CD4-positive, alpha-beta T cell treated with Interleukin-6 for 4 hours (primary cell): Measurements from ENCODE around the gene GCFC2.
"Not testable (repeated sequence)": the region's sequence is repeated elsewhere in the genome, so short reads cannot be mapped to it uniquely, and the experiment has no call there.

Experiments
- DNase-seq: peaks from one replicate; pipeline ENCODE4 v3.0.0-alpha.2; 2020; ENCODE audit warnings: mixed read lengths

The GCFC2 gene

DNA sequence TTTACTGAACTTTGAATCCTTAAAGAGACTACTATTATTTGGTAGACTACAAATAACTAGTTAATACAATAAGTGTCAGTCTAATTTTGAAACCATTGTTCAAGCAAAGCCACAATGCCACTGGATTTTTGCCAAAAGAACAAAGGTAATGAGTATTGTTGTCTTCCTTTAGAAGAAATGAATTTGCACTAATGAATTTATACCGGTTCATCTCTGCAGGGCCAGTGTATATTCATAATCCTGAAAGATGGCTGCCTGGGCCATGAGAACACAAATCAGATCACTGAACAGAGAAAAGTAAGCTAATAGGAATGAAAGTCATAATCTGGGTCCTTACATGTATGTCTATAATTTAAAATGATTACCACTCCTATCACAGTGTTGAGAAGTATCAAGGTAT lies 31.2 kb downstream of the GCFC2 start:
- DNase-seq, result no peak

DNA sequence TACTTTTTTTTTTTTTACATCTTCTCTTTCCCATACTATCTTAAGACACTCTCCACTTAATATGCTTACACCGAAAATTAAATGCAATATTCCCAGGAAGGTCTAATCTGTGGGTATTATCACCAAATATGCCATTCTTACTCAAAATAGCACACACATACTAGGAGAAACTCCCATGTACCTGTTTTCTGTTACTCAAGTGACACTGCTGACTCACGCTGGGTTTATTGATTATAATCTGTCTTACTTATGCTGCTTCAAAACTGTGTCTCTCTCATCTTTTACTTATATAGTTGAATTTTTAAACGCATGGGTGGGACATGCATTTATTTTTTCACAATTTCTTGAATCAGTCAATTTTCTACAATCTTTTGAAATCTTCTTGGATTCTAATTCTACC lies 34.3 kb downstream of the GCFC2 start:
- no peak for DNase-seq

DNA sequence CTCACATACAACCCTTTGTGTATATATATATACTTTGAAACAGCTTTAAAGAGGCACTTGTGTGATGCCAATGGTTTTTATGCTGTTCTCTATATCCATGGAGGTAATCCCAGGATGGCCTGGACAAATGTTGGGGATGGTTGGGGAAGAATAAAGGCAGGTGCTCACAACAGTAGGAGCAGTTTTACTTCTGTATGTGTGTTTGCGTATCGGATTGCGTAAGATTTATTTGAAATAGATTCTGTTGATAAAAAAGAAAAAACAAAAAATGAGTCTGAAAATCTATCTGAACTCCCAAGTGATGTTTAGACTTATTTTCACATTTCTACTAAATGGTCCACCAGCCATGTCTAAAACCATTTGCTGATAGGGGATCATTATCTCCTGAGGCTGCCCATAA lies 34.8 kb downstream of the GCFC2 start:
- no peak for DNase-seq

DNA sequence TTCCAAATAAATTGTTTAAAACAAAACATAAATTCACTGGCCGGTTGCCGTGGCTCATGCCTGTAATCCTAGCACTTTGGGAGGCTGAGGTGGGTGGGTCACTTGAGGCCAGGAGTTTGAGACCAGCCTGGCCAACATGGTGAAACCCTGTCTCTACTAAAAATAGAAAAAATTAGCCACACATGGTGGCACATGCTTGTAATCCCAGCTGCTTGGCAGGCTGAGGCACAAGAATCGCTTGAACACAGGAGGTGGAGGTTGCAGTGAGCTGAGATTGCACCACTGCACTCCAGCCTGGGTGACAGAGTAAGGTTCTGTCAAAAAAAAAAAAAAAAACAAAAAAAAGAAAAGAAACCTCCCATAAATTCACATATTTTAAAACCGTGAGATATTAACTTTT lies 35.3 kb downstream of the GCFC2 start:
- DNase-seq, result not testable (repeated sequence)

- no peak for DNase-seq
These were observed 42.8 kb downstream of the GCFC2 start for GRCh38 chr2:75667884-75668283.

GRCh38 chr2:75666911-75667310 lies 43.8 kb downstream of the GCFC2 start:
- no peak for DNase-seq

- DNase-seq, result no peak
These were observed 52.9 kb downstream of the GCFC2 start for GRCh38 chr2:75657798-75658197.

DNA sequence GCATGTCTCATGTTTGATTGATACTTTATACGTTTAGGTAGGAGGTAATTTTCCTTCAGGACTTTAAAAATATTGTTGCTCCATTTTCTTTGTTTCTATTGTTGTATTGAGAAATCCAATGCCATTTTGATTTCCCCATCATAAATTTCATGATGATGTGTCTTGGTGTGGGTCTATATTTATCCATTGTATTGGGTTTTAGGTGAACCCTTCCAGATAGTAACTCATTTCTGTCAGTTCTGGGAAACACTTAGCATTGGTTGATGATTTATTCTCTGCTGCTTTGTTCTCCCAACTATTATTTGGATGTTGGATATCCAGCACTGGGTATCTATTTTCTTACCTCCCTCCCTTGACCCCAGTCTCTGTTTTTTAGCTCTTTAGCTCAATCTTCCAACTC lies 54.2 kb downstream of the GCFC2 start:
- DNase-seq, result no peak

GRCh38 chr2:75655861-75656260 lies 54.9 kb downstream of the GCFC2 start:
- DNase-seq, result no peak

GRCh38 chr2:75654012-75654411 lies 56.7 kb downstream of the GCFC2 start:
- DNase-seq, result no peak

- no peak for DNase-seq
These were observed 62.9 kb downstream of the GCFC2 start for GRCh38 chr2:75647771-75648170.

DNA sequence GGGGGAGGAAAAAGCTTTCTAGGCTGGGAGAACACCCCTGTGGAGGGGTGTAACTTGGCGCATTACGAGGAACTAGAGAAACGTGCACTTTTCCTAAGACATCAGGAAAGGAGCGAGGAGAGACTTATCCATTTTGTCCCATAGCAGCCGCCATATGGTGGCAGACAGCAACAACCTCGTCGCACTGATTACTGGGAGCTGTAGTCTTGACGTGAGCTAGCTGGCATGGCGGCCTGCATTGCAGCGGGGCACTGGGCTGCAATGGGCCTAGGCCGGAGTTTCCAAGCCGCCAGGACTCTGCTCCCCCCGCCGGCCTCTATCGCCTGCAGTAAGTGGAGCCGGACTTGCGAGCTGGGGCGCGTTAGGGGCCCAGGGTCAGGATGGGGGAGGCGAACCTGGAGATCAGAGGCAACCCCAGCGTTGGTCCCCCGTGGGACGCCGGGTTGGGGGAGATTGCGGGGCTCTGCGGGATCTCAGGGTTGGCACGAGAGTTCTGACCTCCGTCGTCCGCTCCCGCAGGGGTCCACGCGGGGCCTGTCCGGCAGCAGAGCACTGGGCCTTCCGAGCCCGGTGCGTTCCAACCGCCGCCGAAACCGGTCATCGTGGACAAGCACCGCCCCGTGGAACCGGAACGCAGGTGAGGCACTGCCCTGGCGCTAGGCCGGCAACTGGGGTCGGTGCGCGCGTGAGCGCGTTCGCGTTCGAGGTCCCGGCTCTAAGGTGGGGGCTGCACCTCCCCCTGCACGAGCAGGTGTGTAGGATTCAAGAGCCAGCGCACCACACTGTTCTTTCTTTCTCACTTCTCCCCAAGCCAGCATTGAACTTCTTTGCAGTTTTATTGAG lies 63.9 kb downstream of the GCFC2 start, which contains the start of gene MRPL19:
Gene MRPL19 (plus strand): TSS at position 201 of the 843 bp plus-strand sequence. CDS start 25 bp downstream, at position 226.
- DNase-seq, result peak; percentile 80

DNA sequence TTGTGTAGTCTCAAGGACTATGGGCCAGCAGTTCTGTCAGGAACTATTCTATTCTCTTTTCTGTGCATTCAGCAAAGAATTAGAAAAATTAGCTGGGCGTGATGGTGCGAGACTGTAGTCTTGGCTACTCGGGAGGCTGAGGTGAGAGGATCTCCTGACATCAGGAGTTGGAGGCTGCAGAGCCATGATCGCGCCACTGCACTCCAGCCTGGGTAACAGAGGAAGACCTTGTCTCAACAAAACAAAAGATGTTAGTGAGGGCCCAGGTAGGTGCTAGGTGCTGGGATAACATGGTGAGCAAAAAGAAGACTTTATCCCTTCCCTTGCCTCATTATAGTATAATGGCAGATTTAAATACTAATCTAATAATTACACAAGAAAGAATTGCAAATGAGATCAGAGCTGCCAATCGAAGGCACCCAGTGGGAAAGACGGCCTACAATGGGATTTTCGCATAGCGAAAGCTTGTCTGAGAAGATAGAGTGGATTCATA lies 64.6 kb downstream of the GCFC2 start:
- DNase-seq, result no peak

- no peak for DNase-seq
These were observed 65.1 kb downstream of the GCFC2 start for GRCh38 chr2:75645643-75646042.

DNA sequence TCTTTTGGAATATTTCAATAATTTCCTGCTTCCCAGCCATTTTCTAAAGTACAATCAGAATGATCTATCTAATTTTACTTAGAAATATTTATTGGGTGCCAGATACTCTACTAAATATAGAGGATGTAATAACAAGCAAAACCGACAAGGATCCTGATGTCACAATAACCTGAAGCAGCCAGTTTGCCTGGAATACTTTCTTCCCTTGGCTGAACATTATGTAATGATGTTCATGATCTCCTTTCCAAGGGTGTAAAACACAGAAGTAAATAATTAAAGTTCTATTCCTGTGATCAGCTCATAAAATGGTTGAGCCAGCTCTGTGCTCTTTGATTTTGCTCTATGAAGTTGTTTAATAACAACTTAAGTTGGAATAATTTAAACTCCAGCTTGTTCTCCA lies 66.7 kb downstream of the GCFC2 start:
- DNase-seq, result no peak

- no peak for DNase-seq
These were observed 69.1 kb downstream of the GCFC2 start for GRCh38 chr2:75641587-75641986.

- DNase-seq, result peak; percentile 58
These were observed 70.0 kb downstream of the GCFC2 start for GRCh38 chr2:75640621-75641121.

GRCh38 chr2:75637568-75637967 lies 73.1 kb downstream of the GCFC2 start:
- DNase-seq, result no peak

- no peak for DNase-seq
These were observed 75.8 kb downstream of the GCFC2 start for GRCh38 chr2:75634945-75635344.

DNA sequence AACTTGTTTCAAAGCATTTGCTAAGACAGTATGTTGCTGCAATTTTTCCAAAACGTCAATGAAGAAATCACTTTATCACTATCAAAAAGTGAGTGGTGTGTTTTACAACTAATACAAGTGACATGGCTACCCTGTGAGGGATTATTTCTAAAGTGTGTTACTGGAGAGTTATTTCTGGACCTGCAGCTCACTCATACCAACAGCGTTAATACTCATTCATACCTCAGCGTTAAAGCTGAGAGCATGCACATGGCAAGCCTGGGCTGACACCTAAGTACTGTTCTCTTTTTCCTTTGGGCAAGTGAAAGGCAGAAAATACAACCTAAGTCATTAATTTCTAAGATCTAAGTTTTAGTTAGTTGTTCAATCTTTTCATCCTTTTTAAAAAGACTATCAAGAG lies 77.1 kb downstream of the GCFC2 start:
- DNase-seq, result no peak

- DNase-seq, result no peak
These were observed 77.9 kb downstream of the GCFC2 start for GRCh38 chr2:75632813-75633212.

- DNase-seq, result no peak
These were observed 78.5 kb downstream of the GCFC2 start for GRCh38 chr2:75632091-75632701.

DNA sequence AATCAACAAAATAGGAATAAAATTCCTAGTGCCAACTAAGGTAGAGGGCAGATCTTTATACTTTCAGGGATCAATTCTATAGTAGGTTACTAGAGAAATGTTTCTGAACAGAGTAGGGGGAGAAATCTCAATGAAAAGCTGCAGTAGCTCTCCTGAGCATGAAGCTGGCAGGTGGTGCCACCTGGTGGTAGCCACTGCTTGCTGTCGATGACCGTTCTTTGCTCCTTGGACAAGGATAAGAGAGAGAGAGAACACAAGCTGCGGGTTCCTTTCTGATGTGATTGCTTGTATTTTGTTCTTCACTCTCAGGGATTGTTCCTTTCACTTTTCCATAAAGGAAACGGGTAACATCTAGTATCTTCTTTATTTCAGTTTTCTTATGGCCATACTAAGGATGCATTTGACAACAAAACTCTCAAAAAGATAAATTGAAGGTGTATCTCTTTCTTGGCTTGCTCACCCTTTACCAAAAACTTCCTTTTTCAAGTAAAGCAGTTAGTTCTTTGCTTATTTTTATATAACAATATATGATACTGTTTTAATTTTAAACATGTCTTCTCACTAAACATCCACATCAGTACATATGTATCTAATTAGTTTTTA lies 82.7 kb downstream of the GCFC2 start:
- peak; percentile 65 for DNase-seq

DNA sequence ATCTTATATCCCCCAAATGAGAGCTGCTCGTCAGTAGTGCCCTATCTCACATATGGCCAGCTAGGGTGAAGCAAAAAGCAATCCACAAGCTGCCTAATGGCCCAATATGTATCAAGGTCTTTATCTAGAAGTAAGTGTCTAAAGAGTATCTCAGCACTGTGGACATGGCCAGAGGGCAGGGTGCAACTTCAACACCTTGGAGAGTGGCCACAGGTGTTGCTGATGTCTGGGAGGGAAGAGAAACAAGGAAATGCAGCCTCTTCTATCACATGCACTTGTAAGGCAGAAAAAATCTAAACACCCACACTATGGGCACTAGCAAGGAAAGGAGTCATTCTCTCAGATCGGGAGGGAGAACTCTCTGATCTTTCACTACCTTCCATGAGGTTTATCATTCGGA lies 87.8 kb downstream of the GCFC2 start:
- no peak for DNase-seq
